Neutrophil (primary cell): ENCODE measurements around the gene DUSP1.

Experiments
- H3K27ac ChIP-seq: fragments of 200-600 bp; sonication (generic); 2 replicates; pipeline ENCODE4 v1.5.1; 2016; ENCODE audit warnings: mild to moderate bottlenecking, moderate library complexity
- H3K27me3 ChIP-seq: fragments of 200-600 bp; sonication (generic); 2 replicates; pipeline ENCODE4 v1.6.0; 2016; ENCODE audit warnings: mild to moderate bottlenecking
- H3K36me3 ChIP-seq: fragments of 200-600 bp; sonication (generic); 2 replicates; pipeline ENCODE4 v1.5.1; 2017
- H3K4me1 ChIP-seq, 2 experiments: fragments of 200-600 bp in 1 of 2; sonication (generic) in 1 of 2; 1 replicate in 1 of 2; 2 replicates in 1 of 2; pipeline versions ENCODE4 v1.5.1 to v1.6.1; 2013 to 2016; ENCODE audit warnings: low read depth in 1 of 2, low read length in 1 of 2, mild to moderate bottlenecking in 1 of 2, moderate library complexity in 1 of 2; ENCODE audit not compliant: control insufficient read depth in 1 of 2, insufficient read depth in 1 of 2
- H3K4me3 ChIP-seq, 2 experiments: fragments of 200-600 bp in 1 of 2; sonication (generic) in 1 of 2; 1 replicate in 1 of 2; 2 replicates in 1 of 2; pipeline ENCODE4 v1.5.1; 2013 to 2016; ENCODE audit warnings: low read depth in 1 of 2, low read length in 1 of 2, mild to moderate bottlenecking in 1 of 2, moderate library complexity in 1 of 2
- H3K9me3 ChIP-seq: fragments of 200-600 bp; sonication (generic); 2 replicates; pipeline ENCODE4 v1.5.1; 2016
- TF ChIP-seq, protein P1 (sequence below): fragments of 200-600 bp; sonication (generic); IDR thresholded peaks from 2 replicates; pipeline ENCODE4 v1.5.1; 2016; ENCODE audit warnings: antibody characterized with exemption

DUSP1 gene

DNA sequence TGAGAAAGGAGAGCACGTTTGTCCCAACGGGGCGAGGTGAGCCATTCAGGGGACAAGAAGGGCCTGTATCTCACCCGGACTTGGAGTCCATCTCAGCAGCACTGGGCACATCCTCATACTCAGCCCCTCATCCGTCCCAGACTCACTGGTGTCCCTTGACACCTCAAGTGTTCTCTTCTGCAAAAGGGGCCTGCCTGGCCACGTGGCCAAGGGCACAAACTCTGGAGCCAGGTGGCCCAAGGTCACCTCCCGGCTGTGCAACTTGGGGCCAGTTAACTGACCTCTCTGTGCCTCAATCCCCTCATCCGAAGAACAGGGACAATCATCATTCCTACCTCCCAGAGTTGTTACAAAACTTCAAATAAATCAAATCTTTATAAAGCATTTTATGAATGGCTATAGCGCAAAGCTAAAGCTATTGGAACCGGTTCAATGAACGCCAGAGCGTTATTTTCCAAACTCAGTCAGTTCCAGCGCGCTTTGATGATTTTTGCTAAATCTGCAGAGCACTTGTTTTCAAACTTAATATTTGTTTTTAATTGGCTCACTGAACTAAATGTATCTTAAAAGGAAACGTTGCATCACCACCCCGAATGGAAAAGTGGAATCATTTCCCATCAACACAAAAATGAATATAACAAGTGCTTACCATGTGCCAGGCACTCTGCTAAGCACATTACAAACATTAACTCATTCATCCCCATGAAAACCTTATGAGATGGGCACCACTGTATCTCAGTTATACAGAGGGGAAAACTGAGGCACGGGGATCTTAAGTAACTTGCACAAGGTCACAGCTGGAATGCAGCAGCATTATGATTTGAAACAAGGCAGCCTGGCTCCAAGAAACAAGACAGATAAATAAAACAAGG is 49.3 kb downstream of the DUSP1 start:
- peaks cover 3 to 4% of the 10 kb centered on the region in 2 experiments for H3K4me1 ChIP-seq
- H3K36me3 ChIP-seq: no peaks in the 10 kb centered on the region
- H3K27ac ChIP-seq: no peak overlapping the region

GRCh38 chr5:172720655-172721054 is 50.3 kb downstream of the DUSP1 start:
- Histone ChIP-seq H3K4me3 (no peak overlapping the region), H3K4me1 (peaks cover 5% of the 10 kb centered on the region in 2 experiments), H3K9me3 (no peaks in the 10 kb centered on the region), H3K27me3 (peaks cover 10% of the 10 kb centered on the region), H3K27ac (peak overlapping the region; percentile 0), H3K36me3 (no peaks in the 10 kb centered on the region)
- TF ChIP-seq, protein P1, sequence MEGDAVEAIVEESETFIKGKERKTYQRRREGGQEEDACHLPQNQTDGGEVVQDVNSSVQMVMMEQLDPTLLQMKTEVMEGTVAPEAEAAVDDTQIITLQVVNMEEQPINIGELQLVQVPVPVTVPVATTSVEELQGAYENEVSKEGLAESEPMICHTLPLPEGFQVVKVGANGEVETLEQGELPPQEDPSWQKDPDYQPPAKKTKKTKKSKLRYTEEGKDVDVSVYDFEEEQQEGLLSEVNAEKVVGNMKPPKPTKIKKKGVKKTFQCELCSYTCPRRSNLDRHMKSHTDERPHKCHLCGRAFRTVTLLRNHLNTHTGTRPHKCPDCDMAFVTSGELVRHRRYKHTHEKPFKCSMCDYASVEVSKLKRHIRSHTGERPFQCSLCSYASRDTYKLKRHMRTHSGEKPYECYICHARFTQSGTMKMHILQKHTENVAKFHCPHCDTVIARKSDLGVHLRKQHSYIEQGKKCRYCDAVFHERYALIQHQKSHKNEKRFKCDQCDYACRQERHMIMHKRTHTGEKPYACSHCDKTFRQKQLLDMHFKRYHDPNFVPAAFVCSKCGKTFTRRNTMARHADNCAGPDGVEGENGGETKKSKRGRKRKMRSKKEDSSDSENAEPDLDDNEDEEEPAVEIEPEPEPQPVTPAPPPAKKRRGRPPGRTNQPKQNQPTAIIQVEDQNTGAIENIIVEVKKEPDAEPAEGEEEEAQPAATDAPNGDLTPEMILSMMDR: no peak

More for the DNA sequence above, 49.3 kb downstream of the DUSP1 start:
- H3K4me3 ChIP-seq: no peak overlapping the region
- TF ChIP-seq, protein P1: no peak
- peaks cover 10% of the 10 kb centered on the region for H3K27me3 ChIP-seq
- no peaks in the 10 kb centered on the region for H3K9me3 ChIP-seq

DNA sequence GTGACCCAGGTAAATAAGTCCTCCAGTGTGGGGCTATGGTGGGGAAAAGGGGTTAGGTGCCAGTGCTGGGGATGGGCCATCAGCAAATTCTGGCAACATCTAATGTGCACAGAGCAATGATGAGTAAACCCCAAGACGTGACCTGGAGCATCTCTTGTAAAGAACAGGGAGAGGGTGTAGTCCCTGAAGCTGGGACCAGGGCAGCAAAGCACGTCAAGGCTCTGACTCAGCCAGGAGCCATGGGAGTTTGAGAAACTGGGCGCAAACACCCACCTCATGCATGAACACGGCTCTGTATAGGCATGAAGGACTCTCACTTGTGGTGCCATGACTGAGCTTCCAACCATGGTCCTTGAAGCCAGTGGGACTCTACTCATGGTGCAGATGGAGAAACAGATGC is 51.8 kb downstream of the DUSP1 start:
- Histone ChIP-seq H3K4me3 (no peak overlapping the region), H3K36me3 (no peaks in the 10 kb centered on the region), H3K27me3 (peaks cover 10% of the 10 kb centered on the region), H3K9me3 (no peaks in the 10 kb centered on the region), H3K4me1 (peaks cover 10 to 14% of the 10 kb centered on the region in 2 experiments), H3K27ac (no peak overlapping the region)
- TF ChIP-seq, protein P1: no peak

- H3K36me3 ChIP-seq: no peaks in the 10 kb centered on the region
- no peak overlapping the region for H3K27ac ChIP-seq
- peaks cover 10% of the 10 kb centered on the region for H3K27me3 ChIP-seq
- H3K4me1 ChIP-seq: peaks cover 10 to 14% of the 10 kb centered on the region in 2 experiments
- TF ChIP-seq, protein P1: no peak
- H3K9me3 ChIP-seq: no peaks in the 10 kb centered on the region
- H3K4me3 ChIP-seq: no peak overlapping the region
Measured at GRCh38 chr5:172718527-172719114, 52.4 kb downstream of the DUSP1 start.
